HG03342 (cell line): Measurements from ENCODE around the gene NRG4.
"Not testable (repeated sequence)": the region's sequence is repeated elsewhere in the genome, so short reads cannot be mapped to it uniquely, and the experiment has no call there.

Source experiments
- ATAC-seq: cut with Tn5 transposase; IDR thresholded peaks from one replicate; pipeline ENCODE4 v1.9.1; 2021; ENCODE audit warnings: mild to moderate bottlenecking, moderate library complexity; ENCODE audit not compliant: unreplicated experiment

Gene NRG4

DNA sequence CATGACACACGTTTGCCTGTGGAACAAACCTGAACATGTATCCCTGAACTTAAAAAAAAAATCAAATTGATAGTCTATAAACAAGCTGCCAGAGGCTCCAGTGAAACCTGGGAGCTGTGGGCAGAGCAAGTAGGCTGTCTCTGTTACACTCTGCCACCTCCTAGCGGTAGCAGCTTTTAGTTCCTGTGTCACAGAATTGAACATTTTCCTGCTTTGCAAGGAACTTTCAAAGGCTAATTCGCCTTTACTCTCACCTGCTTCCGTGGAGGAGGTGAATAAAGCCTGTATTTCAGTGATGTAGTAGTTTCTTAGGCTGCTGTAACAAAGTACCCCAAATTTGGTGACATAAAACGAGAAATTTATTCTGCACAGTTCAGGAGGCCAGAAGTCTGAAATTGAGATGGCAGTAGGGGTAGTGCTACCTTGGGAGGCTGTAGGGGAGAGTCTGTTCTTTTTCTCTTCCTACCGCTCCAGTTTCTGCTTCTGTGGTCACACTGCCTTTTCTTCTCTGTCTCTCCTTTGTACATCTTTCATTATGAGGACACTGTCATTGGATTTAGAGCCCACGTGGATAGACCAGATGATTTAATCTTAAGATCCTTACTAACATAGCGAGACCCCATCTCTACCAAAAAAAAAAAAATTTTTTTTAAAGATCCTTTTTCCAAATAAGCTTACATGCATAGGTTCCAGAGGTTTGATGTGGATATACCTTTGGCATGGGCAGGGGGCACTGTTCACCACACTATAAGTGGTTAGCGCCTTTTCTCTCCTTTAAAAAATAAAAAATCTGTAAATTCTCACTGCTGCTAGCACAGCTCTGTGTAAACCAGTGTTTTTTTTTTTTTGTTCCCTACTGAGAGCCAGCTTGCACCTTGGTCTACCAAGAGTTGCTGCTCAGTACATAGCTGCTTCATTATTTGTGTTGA, 83.3 kb downstream of the NRG4 start:
- no peak for ATAC-seq

DNA sequence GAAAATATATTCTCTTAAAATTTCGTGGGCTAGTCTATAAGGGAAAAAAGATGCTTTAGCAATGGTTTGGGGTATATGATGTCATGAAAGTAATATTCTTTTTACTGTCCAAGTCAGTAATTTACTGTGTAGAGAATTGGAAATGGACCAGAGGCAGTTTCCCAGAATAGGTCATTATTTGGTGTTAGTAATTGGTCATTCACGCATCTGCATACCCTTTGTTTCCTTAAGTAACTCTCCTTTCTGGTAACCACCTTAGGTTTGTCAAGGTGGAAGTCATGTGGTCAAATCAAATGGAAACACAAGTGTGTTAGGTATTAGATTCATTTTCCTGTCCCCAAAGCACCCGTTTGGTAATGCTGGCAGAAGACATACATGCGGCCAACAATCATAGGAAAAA, 84.6 kb downstream of the NRG4 start:
- no peak for ATAC-seq

DNA sequence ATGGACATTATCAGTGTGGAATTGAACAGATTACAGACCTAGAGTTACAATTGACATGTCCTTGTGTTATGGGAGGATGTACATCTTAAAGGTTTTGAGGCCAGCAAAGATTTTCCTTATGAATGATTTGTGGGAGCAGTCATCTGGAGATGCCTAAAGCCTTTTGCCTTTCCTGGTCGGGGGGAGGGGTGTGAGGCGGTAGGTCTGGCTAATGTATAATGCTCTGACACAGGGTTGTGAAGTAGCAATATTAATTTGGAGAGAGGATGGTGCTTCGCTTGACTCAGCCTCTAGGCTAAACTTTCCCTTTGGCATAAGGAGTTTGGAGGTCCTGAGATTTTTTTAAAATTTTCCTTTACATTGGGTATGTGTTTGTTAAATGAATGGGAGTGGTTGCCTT, 85.3 kb downstream of the NRG4 start:
- no peak for ATAC-seq

DNA sequence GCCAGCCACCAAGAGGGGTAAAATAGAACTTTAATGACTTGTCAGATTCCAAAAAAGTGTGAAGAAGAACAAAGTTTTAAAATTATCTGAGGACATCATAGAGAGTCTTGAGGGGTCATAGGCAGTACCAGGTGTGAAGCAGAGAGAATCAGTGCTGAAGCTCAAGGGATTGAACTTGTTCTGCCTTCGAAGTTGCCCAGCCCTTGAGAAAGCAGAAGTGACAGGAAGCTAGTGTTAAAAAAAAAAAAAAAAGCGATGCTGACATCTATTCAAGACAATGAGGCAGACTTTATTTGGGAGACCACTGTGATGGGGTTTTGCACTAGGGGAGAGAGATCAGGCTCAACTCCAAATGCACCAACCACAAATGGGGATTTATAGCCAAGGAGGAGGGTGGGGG, 86.8 kb downstream of the NRG4 start:
- no peak for ATAC-seq

DNA sequence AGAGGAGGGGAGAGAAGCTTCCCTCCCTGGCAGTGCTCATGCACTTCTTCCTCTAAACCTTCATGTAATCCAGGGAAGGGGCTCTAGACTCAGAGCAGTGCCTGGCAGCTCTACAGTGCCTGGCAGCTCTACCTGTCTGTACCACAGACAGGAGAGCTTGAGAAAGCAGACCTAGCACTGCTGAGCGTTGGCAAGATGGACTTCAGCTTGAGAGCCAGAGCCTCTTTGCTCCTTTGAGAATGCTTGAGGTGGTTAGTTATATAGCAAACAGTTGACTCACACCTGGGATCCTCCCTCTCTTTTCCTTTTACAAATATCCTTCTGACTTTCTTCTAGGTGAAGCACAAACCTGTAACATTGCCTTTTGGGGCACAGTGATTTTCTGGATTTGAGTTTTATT, 87.6 kb downstream of the NRG4 start:
- no peak for ATAC-seq

DNA sequence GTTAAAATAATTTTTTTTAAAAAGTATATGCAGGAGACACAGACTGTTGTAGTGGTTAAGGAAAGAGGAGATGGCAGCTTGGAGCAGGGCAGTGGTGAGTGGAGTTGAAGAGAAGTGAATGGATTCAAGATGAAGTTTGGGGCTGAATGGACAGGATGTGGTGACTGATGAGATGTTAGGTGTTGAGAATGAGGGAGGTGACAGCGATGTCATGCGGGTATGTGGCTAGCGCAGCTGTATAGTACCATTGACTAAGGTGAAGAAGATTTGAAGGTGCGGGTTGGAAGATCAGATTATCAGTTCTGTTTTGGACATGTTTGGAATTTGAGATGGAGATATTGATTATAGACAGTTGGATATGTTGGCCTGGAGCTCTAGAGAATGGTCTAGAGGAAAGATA, 88.5 kb downstream of the NRG4 start:
- ATAC-seq, result no peak

DNA sequence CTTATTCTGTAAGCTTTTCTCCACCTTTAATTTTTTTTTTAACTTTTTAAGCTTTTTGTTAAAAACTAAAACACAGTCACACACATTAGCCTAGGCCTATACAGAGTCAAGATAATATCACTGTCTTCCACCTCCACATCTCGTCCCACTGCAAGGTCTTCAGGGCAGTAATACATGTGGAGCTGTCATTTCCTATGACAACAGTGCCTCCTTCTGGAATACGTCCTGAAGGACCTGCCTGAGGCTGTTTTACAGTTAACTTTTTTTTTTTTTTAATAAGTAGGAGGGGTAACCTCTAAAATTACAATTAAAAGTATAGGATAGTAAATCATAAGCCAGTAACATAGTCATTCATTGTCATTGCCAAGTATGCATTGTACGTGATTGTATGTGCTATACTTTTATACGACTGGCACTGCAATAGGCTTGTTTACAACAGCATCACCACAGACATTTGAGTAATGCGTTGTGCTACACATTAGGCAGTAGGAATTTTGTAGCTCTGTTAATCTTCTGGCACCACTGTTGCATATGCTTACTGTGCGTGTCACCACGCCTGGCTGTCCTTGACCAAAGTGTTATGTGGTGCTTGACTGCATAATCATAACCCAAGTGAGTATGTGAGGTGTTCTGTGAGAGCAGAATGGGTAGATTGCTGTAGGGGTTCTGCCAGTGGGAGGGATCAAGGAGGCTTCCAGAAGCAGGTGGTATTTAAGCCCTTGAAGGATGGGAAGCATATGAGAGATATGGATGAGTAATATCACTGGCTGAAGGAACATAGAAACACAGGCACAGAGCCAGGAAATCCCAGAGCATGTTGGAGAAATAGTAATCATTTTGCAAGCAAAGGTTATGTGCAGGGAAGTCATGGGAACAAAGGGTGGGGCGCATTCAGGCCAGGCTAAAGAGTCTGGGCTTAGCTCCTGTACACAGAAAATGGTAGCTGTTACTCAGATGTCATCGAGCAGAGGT, 90.2 kb downstream of the NRG4 start:
- ATAC-seq, result no peak

DNA sequence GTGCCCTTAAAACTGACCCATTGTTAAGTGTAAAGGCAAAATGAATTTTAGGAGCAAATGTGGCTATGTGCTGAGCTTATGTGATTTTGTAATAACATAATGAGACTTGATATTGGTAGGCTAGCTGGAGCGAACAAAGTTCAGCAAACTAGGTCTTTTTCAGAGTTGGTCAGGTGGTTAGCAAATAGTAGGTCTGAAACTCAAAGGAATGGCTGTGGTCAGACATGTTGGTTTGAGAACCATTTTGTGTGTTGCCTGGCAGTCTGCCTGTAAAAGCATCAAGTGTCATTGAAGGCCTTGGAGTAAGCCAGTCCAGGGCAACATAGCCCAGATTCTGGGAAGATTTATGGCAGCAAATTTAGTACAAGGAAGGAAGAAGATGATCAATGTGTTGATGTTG, 92.1 kb downstream of the NRG4 start:
- no peak for ATAC-seq

DNA sequence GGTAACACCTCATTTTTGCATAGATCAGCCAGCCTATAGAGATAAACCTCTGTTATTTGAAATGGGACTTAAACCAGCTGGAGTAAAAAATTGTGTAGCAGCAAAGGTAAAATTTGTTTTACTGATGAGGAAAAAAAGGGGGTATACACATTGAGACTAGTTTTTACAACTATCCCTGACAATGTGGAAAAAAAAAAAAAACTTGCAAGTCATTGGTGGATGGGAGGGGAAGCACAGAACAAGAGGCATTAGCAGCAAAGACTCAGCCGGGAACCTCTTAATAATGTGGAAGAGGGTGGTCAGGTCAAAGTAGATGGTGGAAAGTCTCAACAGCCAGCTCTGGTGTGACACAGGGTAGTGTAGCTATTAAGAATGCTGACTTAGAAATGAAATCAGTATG, 94.1 kb downstream of the NRG4 start:
- ATAC-seq, result no peak

DNA sequence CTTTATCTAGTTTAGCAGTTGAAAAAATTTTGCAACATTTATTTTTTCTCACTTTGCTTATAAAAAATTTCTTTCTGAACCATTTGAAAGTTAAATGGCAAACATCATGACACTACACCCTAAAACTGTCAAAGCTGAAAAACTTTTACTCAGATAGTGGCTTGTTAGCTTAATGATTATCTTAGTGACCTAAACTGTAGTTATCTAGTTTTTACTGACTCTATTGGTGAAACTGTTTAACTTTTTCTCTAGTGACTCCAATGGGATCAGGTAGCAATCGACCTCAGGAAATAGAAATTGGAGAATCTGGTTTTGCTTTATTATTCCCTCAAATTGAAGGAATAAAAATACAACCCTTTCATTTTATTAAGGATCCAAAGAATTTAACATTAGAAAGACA, 95.2 kb downstream of the NRG4 start:
- no peak for ATAC-seq

DNA sequence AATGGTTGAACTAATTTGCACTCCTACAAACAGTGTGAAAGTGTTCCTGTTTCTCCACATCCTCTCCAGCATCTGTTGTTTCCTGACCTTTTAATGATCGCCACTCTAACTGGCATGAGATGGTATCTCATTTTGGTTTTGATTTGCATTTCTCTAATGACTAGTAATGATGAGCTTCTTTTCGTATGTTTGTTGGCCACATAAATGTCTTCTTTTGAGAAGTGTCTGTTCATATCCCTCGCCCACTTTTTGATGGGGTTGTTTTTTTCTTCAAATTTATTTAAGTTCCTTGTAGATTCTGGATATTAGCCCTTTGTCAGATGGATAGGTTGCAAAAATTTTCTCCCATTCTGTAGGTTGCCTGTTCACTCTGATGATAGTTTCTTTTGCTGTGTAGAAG, 101.9 kb downstream of the NRG4 start:
- ATAC-seq, result not testable (repeated sequence)

DNA sequence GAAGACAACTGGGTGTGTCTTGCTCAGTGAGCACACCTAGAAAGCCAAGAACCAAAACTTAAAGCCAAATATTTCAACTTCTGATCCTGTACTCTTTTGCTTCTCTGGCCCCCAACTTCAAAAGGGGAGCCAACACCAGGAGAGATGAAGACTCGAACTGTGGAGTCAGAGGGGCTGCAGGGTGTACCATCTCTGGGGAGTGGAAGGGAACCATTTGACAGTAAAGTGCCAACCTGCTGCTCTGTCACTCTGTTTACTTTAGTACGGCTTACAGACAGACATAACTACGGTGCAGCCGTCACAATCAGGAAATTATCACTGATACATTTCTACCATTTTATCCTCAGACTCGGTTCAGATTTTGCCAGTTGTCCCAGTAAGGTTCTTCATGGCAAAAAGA, 107.0 kb downstream of the NRG4 start:
- no peak for ATAC-seq

DNA sequence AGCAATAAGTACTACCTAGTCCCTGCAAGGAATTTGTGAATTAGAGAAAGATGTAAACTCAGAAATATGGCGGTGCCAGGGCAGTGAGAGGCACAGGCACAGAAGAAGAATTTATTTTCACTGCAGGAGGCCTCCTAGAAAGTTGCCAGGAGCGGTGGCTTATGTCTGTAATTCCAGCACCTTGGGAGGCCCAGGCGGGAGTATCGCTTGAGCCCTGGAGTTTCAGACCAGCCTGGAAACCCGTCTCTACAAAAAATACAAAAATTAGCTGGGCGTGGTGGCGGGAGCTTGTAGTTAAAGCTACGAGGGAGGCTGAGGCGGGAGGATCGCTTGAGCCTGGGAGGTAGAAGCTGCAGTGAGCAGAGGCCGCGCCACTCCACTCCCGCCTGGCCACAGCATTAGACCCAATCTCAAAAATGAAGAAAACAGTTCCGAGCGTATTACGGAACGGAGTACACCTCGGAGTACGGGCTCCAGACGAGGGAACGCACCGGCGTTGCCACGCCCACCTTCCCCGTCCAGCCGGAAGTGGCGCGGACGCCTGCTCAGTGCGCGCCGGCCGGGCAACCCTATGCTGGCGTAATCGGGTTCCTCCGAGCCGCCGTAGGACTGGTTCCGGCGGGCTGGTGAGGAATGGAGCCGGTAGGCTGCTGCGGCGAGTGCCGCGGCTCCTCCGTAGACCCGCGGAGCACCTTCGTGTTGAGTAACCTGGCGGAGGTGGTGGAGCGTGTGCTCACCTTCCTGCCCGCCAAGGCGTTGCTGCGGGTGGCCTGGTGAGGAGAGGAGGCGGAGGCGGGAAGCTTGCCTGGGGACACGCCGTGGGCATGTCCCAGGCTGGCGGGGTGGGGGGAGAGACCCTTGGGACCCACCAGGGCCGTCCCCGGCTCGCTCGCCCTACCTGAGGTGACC, 108.6 kb downstream of the NRG4 start, which contains the start of gene FBXO22:
Gene FBXO22, plus strand, starts transcription at position 548 of the 909 bp plus-strand sequence. Its CDS starts 86 bp downstream, at position 634.
- ATAC-seq, result peak; percentile 86

DNA sequence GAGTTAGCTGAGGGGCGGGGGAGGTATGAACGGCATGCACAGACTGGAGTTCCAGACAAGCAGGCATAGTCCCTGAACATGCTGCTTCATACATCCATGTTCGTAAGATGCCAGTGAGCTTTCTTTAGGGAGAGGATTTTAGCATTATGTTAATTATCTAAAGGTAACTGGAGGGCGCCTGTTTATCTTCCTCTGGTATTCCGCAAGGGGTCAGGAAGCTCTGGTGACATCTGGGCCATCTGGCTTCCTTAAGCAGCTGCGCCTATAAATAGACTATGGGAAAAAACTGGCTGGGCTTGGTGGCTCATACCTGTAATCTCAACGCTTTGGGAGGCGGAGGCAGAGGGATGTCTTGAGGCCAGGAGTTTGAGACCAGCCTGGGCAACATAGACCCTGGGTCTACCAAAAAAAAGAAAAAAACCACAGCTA, 110.1 kb downstream of the NRG4 start:
- no peak for ATAC-seq

DNA sequence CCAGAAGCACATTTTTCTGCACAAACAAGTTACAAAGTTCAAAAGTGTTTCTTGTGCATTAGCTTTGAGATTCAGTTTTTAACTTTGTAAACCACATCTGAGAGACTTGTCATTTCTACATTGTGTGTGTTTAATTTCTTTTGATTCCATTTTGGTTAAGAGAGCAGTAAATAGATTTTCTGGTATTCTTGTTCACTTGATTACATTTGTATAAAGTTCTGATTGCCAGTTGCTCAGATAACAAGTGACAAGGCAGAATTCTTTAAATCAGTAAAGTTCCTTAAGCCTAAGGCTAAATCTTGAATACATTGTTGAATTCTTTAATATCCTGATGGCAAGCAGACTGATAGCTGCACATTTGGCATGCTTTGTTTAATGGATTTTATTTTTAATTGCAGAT, 111.6 kb downstream of the NRG4 start:
- no peak for ATAC-seq

DNA sequence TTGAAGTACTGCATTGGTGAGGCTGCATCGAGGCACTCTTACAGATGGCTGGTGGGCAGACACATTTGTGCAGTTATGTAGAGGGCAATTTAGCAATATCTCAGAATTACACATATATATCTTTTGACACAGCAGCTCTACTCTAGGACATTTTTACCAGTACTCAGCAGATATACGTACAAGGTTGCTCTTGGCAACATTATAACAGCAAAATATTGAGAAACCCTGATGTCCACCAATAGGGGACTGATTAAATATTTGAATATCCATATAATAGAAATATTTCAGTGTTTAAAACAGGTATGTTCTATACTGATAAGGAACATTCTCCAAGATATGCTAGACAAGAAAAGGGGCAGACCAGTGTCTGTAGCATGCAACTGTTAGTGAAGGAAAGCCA, 116.5 kb downstream of the NRG4 start:
- no peak for ATAC-seq

DNA sequence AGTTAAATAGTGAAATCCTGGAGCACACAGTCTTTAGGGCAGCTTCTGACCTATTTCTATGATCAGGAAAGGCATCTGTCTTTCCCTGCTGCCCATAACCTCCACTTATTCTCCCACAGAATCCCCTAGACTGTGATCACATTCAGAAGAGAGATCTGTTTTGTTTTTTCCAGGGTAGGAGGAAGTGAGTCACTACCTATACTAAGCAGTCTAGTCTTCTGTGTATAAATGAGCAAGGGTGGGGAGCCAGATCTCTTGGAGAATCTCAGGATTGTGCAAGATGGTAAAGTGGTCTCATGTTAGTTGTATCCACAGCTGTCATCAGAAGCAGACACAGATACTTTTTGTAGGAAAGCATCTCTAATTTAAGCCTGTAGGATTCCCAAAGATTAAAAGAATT, 120.3 kb downstream of the NRG4 start:
- no peak for ATAC-seq
